GM23248 (cell line): Measurements from ENCODE around the gene AKT1S1. TPM values are rescaled to one million over a fixed set of nuclear protein-coding genes. Genes with fewer than 3 reads are reported as not detected.

Experiments used
- DNase-seq: peaks from one replicate; pipeline ENCODE4 v3.0.0-alpha.2; 2015
- H2AFZ ChIP-seq: fragments of 200-600 bp; sonication (generic); 2 replicates; pipeline ENCODE4 v1.6.1; 2016; ENCODE audit warnings: antibody characterized with exemption
- H3F3A ChIP-seq: fragments of 200-600 bp; sonication (generic); 2 replicates; pipeline ENCODE4 v1.6.1; 2016; ENCODE audit warnings: mild to moderate bottlenecking, antibody characterized with exemption, mixed run types; ENCODE audit not compliant: insufficient read depth
- H3K27ac ChIP-seq: fragments of 200-600 bp; sonication (generic); 2 replicates; pipeline ENCODE4 v1.5.1; 2016; ENCODE audit warnings: mild to moderate bottlenecking
- H3K27me3 ChIP-seq: fragments of 200-600 bp; sonication (generic); replicated peaks from 2 replicates; pipeline ENCODE4 v1.6.1; 2016; ENCODE audit warnings: mild to moderate bottlenecking; ENCODE audit not compliant: insufficient read depth
- H3K36me3 ChIP-seq: fragments of 200-600 bp; sonication (generic); 2 replicates; pipeline ENCODE4 v1.6.1; 2016; ENCODE audit warnings: low read depth, mild to moderate bottlenecking
- H3K4me1 ChIP-seq: fragments of 200-600 bp; sonication (generic); 2 replicates; pipeline ENCODE4 v1.6.1; 2016; ENCODE audit warnings: mild to moderate bottlenecking; ENCODE audit not compliant: insufficient read depth
- H3K4me2 ChIP-seq: fragments of 200-600 bp; sonication (generic); one replicate; pipeline ENCODE4 v1.6.1; 2016; ENCODE audit warnings: mild to moderate bottlenecking; ENCODE audit not compliant: unreplicated experiment
- H3K4me3 ChIP-seq: fragments of 200-600 bp; sonication (generic); 2 replicates; pipeline ENCODE4 v1.5.1; 2016; ENCODE audit warnings: mild to moderate bottlenecking
- H3K79me2 ChIP-seq: fragments of 200-600 bp; sonication (generic); 2 replicates; pipeline ENCODE4 v1.6.1; 2016; ENCODE audit warnings: mild to moderate bottlenecking; ENCODE audit not compliant: insufficient read depth
- H3K9ac ChIP-seq: fragments of 200-600 bp; sonication (generic); 2 replicates; pipeline ENCODE4 v1.6.1; 2016; ENCODE audit warnings: mild to moderate bottlenecking
- H3K9me2 ChIP-seq: fragments of 200-600 bp; sonication (generic); 2 replicates; pipeline ENCODE4 v1.6.1; 2016; ENCODE audit warnings: mixed run types, mild to moderate bottlenecking, moderate library complexity; ENCODE audit not compliant: insufficient read depth
- H3K9me3 ChIP-seq: fragments of 200-600 bp; sonication (generic); one replicate; pipeline ENCODE4 v1.6.1; 2017; ENCODE audit warnings: low read depth
- H4K20me1 ChIP-seq: fragments of 200-600 bp; sonication (generic); 2 replicates; pipeline ENCODE4 v1.6.0; 2016; ENCODE audit not compliant: insufficient read depth
- EZH2 ChIP-seq: fragments of 200-600 bp; sonication (generic); IDR thresholded peaks from 2 replicates; pipeline ENCODE4 v1.6.1; 2018; ENCODE audit warnings: antibody characterized with exemption, mild to moderate bottlenecking; ENCODE audit not compliant: insufficient read depth, poor library complexity, severe bottlenecking
- EZH2phosphoT487 ChIP-seq: fragments of 200-600 bp; sonication (generic); IDR thresholded peaks from 2 replicates; pipeline ENCODE4 v1.6.1; 2018; ENCODE audit warnings: antibody characterized with exemption, moderate library complexity, mild to moderate bottlenecking, low read depth; ENCODE audit not compliant: insufficient read depth
- WGBS, 2 experiments: methylation state at CpG; one replicate each; pipeline ENCODE4 v1.1.6; 2015 to 2017; ENCODE audit warnings: low lambda C conversion rate in 2 of 2, low coverage in 1 of 2; ENCODE audit errors: missing lambda C conversion rate in 2 of 2; 5-methylcytosine and 5-hydroxymethylcytosine counted together
- in situ Hi-C: fragments of 300-500 bp; cut with MboI; formaldehyde crosslinking; loops from 2 replicates; pipeline ENCODE4 v1.15.0; 2020
- polyA plus RNA-seq: library from polyadenylated mRNA; unstranded; fragments of >200 nt; fragmentation: Nextera tagmentation; extraction: Ambion mirVana; gene quantifications from 2 replicates; pipeline ENCODE4 v1.2.1, GENCODE V29; 2016
- total RNA-seq: library from RNA; depleted of rRNA; stranded (reverse); fragments of >200 nt; shearing (Covaris generic); gene quantifications from 2 replicates; pipeline ENCODE4 v1.2.3, GENCODE V29; 2014

AKT1S1 gene
- total and polyA plus RNA-seq, 2 experiments from 2014 or later = 17.3 to 60.4 TPM

DNA sequence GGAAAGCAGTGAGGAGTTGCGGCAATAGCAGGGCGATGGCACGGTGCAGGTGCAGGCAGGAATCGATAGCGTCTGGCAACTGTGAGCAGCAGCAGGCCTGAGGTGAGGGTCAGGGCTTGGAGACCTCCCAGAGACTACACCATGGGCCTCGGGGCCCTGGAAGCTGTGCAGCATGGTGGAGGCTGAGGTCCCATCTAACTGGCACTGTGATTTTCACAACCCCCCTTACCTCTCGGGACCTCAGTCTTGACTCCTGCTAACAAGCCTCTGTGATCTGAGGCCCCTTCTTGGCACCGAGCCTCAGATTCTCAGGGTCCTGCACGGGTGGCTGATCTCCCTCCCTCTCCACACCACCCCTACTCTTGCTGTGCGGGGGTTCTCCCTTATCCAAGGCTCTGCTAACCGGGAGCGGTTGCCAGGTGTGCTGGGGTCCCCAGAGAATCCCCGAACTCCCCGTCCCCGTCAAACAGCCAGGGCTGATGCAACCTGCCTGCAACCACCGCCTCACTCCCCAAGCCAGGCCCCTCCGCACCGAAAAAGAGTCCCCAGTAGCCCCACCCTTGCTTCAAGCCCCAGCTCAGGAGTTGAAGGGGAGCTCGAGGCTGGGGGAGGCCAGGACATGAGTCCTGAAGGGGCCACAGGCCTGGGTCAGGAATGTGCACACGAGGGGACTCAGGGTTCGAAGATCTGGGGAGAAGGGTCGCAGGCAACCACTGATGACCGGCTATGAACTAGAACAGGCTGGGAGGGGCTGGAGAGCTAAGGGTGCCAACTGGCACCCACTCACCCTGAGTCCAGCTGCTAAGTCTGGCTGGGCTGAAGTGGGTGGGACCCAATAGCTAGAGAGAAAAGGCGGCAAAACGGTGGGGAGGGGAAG, 47.1 kb upstream of the AKT1S1 start:
- no peak overlapping the region for H3K4me3 ChIP-seq
- no peak for TF ChIP-seq EZH2
- no peak for TF ChIP-seq EZH2phosphoT487
- H3K27ac ChIP-seq = no peak overlapping the region
- H3K79me2 ChIP-seq = peaks cover 99% of the 10 kb centered on the region
- H3K36me3 ChIP-seq = peaks cover 7% of the 10 kb centered on the region; the same call in 1 of the 2 replicates
- WGBS, 2 experiments = 64% methylated on average over 25 of the region's 25 CpGs
- H3F3A ChIP-seq = peaks cover 16% of the 10 kb centered on the region
- no peak overlapping the region for H3K9ac ChIP-seq
- no peaks in the 10 kb centered on the region for H3K9me3 ChIP-seq
- no peaks in the 10 kb centered on the region for H3K27me3 ChIP-seq
- no peak overlapping the region for H2AFZ ChIP-seq
- no peaks in the 10 kb centered on the region for H3K9me2 ChIP-seq
- H3K4me1 ChIP-seq = peaks cover 19% of the 10 kb centered on the region
- no peak for DNase-seq
- no peaks in the 10 kb centered on the region for H4K20me1 ChIP-seq
- no peak overlapping the region for H3K4me2 ChIP-seq
- in situ Hi-C loops = no loop called here

DNA sequence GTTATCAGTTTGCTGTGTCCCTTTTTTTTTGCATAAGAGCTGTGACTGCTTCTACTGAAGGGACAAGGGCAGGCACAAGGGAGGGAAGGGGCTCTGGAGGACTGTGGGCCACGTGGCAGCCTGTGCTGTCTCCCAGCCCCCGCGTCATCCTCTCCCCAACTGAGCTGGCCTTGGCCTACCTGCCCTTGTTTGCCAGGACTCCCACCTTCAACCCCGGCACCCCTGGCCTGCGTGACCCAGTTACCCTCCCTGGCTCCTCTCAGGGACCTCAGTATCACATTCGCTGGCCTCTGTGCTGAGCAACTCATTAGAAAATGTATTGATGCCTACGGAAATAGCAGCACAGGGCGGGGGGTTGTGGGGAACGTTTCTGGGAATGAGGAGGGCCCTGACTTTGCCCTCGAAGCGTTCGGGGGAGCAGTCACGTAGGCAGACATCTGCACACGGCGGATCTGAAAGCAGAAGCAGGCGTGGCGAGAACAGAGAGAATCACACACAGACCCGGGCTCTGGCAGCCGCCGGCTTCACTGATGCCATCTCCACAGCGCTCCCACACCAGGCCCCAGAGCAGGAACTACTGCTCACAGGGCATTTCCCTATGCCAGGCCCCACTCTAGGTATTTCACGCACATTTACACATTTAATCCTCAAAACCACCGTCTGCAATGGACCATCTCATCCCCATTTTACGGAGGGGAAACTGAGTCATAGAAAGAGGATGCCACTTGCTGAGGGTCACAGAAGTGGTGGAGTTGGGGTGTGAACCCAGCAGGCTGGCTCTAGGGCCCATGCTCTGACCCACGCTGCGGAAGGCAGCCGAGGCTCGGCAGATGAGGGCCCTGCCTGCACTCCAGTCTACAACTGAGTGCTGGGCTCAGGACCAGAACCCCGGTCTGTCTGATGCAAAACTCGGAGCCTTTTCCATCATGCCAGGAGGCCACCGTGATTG, 46.2 kb upstream of the AKT1S1 start:
- TF ChIP-seq EZH2phosphoT487 (no peak), EZH2 (no peak)
- H3F3A ChIP-seq = peaks cover 11% of the 10 kb centered on the region
- WGBS, 2 experiments = 80 to 87% methylated on average over 31 of the region's 31 CpGs

DNA sequence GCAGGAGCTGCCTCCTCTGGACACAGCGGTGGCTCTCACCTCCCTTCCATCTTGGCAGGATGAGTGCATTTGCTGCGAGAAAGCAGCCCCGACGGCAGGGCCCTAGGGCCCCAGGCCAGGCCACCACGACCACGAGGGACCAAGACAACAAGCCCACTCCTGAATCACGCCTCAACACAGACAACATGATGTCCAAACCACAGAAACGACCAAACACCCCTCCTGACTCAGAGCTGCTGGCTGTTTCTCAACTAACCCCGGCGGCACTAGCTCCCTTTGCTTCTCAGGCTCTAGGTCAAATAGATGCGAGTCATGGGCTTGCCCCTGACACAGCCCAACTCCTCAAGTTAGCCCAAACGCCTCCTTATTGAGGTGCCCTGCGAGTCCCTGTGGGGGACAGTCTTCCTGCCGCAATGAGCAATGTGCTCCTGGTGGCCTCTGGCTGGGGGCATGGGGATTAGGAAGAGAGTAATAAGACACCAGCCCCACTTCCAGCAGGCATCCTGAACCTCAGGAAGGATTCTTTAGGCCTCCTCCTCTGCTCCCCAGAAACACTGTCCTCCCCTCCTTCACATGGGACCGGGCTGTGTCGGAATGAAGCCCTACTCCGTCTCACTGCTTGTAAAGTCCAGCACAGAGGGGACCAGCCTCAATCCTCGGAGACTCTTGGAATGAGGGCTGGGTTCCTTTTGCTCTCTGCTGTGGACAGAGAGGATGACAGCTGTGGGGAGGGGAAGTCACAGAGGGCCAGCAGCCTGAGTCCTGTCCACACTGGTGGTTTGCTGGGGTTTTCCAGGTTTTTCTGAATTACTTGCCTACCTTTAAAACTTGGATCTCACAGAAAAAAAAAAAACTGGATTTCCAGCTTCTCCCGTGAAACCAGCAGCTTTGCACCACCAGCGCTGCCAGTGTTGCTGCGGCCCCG, 45.0 kb upstream of the AKT1S1 start:
- Histone ChIP-seq H3K9me2 (no peaks in the 10 kb centered on the region), H3K4me2 (peak overlapping the region; percentile 72), H3F3A (peaks cover 4% of the 10 kb centered on the region; the same call in 1 of the 2 replicates), H3K9ac (peak overlapping the region; percentile 56), H3K9me3 (no peaks in the 10 kb centered on the region), H3K27ac (peak overlapping the region; percentile 72), H3K4me1 (peaks cover 12% of the 10 kb centered on the region), H3K4me3 (no peak overlapping the region), H3K27me3 (no peaks in the 10 kb centered on the region), H2AFZ (no peak overlapping the region), H3K36me3 (peaks cover 7% of the 10 kb centered on the region; the same call in 1 of the 2 replicates), H4K20me1 (no peaks in the 10 kb centered on the region), H3K79me2 (peaks cover 97% of the 10 kb centered on the region)
- peak; percentile 86 for DNase-seq
- in situ Hi-C loops = no loop called here
- 54% methylated on average over 22 of the region's 22 CpGs for WGBS, 2 experiments
- TF ChIP-seq EZH2 = no peak
- no peak for TF ChIP-seq EZH2phosphoT487

More for the DNA sequence above, 46.2 kb upstream of the AKT1S1 start:
- Histone ChIP-seq H3K36me3 (peaks cover 7% of the 10 kb centered on the region; the same call in 1 of the 2 replicates), H3K9me3 (no peaks in the 10 kb centered on the region), H3K27ac (no peak overlapping the region), H3K9ac (no peak overlapping the region), H3K4me2 (no peak overlapping the region), H4K20me1 (no peaks in the 10 kb centered on the region), H3K79me2 (peaks cover 97% of the 10 kb centered on the region), H3K4me3 (no peak overlapping the region), H2AFZ (no peak overlapping the region), H3K9me2 (no peaks in the 10 kb centered on the region), H3K4me1 (peaks cover 19% of the 10 kb centered on the region), H3K27me3 (no peaks in the 10 kb centered on the region)
- no peak for DNase-seq
- in situ Hi-C loops = no loop called here
